HepG2 (cell line): ENCODE data around the gene SIN3A. TPM values are rescaled to one million over a fixed set of nuclear protein-coding genes. Genes with fewer than 3 reads are reported as not detected.

Source experiments
- ARID4A ChIP-seq: sonication (generic); formaldehyde crosslinking; IDR thresholded peaks from 2 replicates; pipeline ENCODE4 v1.5.0; 2020; ENCODE audit warnings: mild to moderate bottlenecking, missing genetic modification reagents, borderline replicate concordance
- ASH2L ChIP-seq: fragments of 300-600, 200-600 bp; sonication (generic); IDR thresholded peaks from 2 replicates; pipeline ENCODE4 v1.7.0; 2017; ENCODE audit warnings: low read depth, mild to moderate bottlenecking, moderate library complexity, mixed read lengths, low read length; ENCODE audit not compliant: insufficient read length
- ATF3 ChIP-seq: sonication (generic); formaldehyde crosslinking; IDR thresholded peaks from 2 replicates; pipeline ENCODE4 v1.4.0; 2020; ENCODE audit warnings: missing genetic modification reagents
- ATF6 ChIP-seq: sonication (generic); formaldehyde crosslinking; conservative IDR thresholded peaks from 2 replicates; pipeline ENCODE4 v1.4.0; 2020; ENCODE audit warnings: missing genetic modification reagents
- CAMTA2 ChIP-seq: sonication (generic); formaldehyde crosslinking; IDR thresholded peaks from 2 replicates; pipeline ENCODE4 v1.4.0; 2020; ENCODE audit warnings: mild to moderate bottlenecking, missing genetic modification reagents, borderline replicate concordance
- DNMT1 ChIP-seq: sonication (generic); formaldehyde crosslinking; IDR thresholded peaks from 2 replicates; pipeline ENCODE4 v1.5.1; 2020; ENCODE audit warnings: mild to moderate bottlenecking, missing genetic modification reagents
- DNMT3B ChIP-seq: conservative IDR thresholded peaks from 2 replicates; pipeline ENCODE4 v1.6.1; 2016; ENCODE audit warnings: missing biosample characterization, control low read depth
- FOXJ3 ChIP-seq: sonication (generic); formaldehyde crosslinking; IDR thresholded peaks from 2 replicates; pipeline ENCODE4 v1.4.0; 2020; ENCODE audit warnings: missing genetic modification reagents, mild to moderate bottlenecking, borderline replicate concordance
- HDAC2 ChIP-seq: sonication (generic); formaldehyde crosslinking; IDR thresholded peaks from 2 replicates; pipeline ENCODE4 v1.4.0; 2020; ENCODE audit warnings: missing genetic modification reagents
- HIVEP1 ChIP-seq: sonication (generic); formaldehyde crosslinking; IDR thresholded peaks from 2 replicates; pipeline ENCODE4 v1.4.0; 2020; ENCODE audit warnings: mild to moderate bottlenecking, missing genetic modification reagents
- IRF1 ChIP-seq: sonication (generic); formaldehyde crosslinking; IDR thresholded peaks from 2 replicates; pipeline ENCODE4 v1.4.0; 2020; ENCODE audit warnings: low read depth, mild to moderate bottlenecking, missing genetic modification reagents
- KDM6A ChIP-seq: IDR thresholded peaks from 2 replicates; pipeline ENCODE4 v1.6.1; 2016; ENCODE audit warnings: low read depth
- POLR2AphosphoS2 ChIP-seq: IDR thresholded peaks from 2 replicates; pipeline ENCODE4 v1.6.1; 2011; ENCODE audit warnings: low read depth, low read length, improper control_type of control experiment
- REL ChIP-seq: sonication (generic); formaldehyde crosslinking; conservative IDR thresholded peaks from 2 replicates; pipeline ENCODE4 v1.8.0; 2022; ENCODE audit warnings: mild to moderate bottlenecking, missing genetic modification reagents, moderate library complexity
- YY1 ChIP-seq: IDR thresholded peaks from 2 replicates; pipeline ENCODE4 v1.6.1; 2011; ENCODE audit warnings: low read length, low read depth, moderate library complexity, mild to moderate bottlenecking; ENCODE audit not compliant: insufficient read depth, insufficient replicate concordance
- ZNF552 ChIP-seq: sonication (generic); formaldehyde crosslinking; IDR thresholded peaks from 2 replicates; pipeline ENCODE4 v1.9.0; 2022; ENCODE audit warnings: missing genetic modification reagents, mild to moderate bottlenecking, borderline replicate concordance
- ZNF7 ChIP-seq: IDR thresholded peaks from 2 replicates; pipeline ENCODE4 v1.6.1; 2016; ENCODE audit warnings: missing biosample characterization, missing genetic modification reagents
- ZNF713 ChIP-seq: sonication (generic); formaldehyde crosslinking; IDR thresholded peaks from 2 replicates; pipeline ENCODE4 v1.4.0; 2020; ENCODE audit warnings: mild to moderate bottlenecking, missing genetic modification reagents
- ZNF790 ChIP-seq: sonication (generic); formaldehyde crosslinking; IDR thresholded peaks from 2 replicates; pipeline ENCODE4 v1.8.0; 2022; ENCODE audit warnings: missing genetic modification reagents, mild to moderate bottlenecking, borderline replicate concordance
- ZSCAN22 ChIP-seq: sonication (generic); formaldehyde crosslinking; IDR thresholded peaks from 2 replicates; pipeline ENCODE4 v1.4.0; 2020; ENCODE audit warnings: mild to moderate bottlenecking, missing genetic modification reagents
- polyA plus RNA-seq, 8 experiments: library from polyadenylated mRNA; depleted of rRNA in 3 of 8; stranded (reverse) in 7 of 8; unstranded in 1 of 8; fragments of >200 nt; fragmentation: Illumina TruSeq in 4 of 8; extraction: Trizol in 4 of 8; gene quantifications; 2 replicates each; pipeline versions ENCODE4 v1.2.1 to v1.2.3, GENCODE V29; 2011 to 2016; ENCODE audit warnings: low read depth in 4 of 8, missing spikeins in 1 of 8, mixed read lengths in 1 of 8; ENCODE audit not compliant: insufficient read depth in 1 of 8
- total RNA-seq, 5 experiments: library from RNA; depleted of rRNA; stranded (reverse); fragments of >200 nt; fragmentation: Illumina TruSeq; extraction: Trizol; gene quantifications; 2 replicates each; pipeline ENCODE4 v1.2.3, GENCODE V29; 2016; ENCODE audit warnings: low read depth in 1 of 5

Gene SIN3A
- total and polyA plus RNA-seq, 2 of the 13 experiments (the other 11 are each of a cell fraction or from before 2014, with no cell fraction given), result 16.1 to 28.1 TPM

- TF ChIP-seq ZNF790 (CRISPR knock-in tag), result no peak
- TF ChIP-seq DNMT1 (CRISPR knock-in tag), result no peak
- no peak for TF ChIP-seq REL (CRISPR knock-in tag)
- TF ChIP-seq ATF6 (CRISPR knock-in tag), result no peak
- no peak for TF ChIP-seq ZNF552
- no peak for TF ChIP-seq POLR2AphosphoS2
- no peak; the same call in 1 of the 2 replicates for TF ChIP-seq ARID4A (CRISPR knock-in tag)
- TF ChIP-seq ZNF7 (CRISPR knock-in tag), result no peak
- TF ChIP-seq ZNF713 (CRISPR knock-in tag), result no peak
- no peak for TF ChIP-seq KDM6A (CRISPR knock-in tag)
- TF ChIP-seq IRF1 (CRISPR knock-in tag), result no peak
- TF ChIP-seq HIVEP1 (CRISPR knock-in tag), result no peak
- TF ChIP-seq YY1, result no peak
- TF ChIP-seq DNMT3B (CRISPR knock-in tag), result no peak
- no peak for TF ChIP-seq CAMTA2 (CRISPR knock-in tag)
- peak; percentile 43 for TF ChIP-seq ASH2L
- TF ChIP-seq FOXJ3 (CRISPR knock-in tag), result no peak
- TF ChIP-seq HDAC2 (CRISPR knock-in tag), result peak; percentile 17
- TF ChIP-seq ATF3, result no peak
- TF ChIP-seq ZSCAN22, result no peak
These were observed 4.6 kb upstream of the SIN3A start (continued) for GRCh38 chr15:75455982-75456531.
